ENCODE data around the gene SH3BP5. TPM values are rescaled to one million over a fixed set of nuclear protein-coding genes. Genes with fewer than 3 reads are reported as not detected.

Gene SH3BP5
- total RNA-seq (2021) (31.6 and 39.3 TPM in 2 replicates), Bru-seq, nascent RNA (percentile 75 among the genes with signal in this experiment), BruChase-seq, experiment 1, labeled RNA remaining after a 2-hour chase (percentile 61 among the genes with signal in this experiment), BruChase-seq, experiment 2, labeled RNA remaining after a 6-hour chase (percentile 68 among the genes with signal in this experiment)
- long read RNA-seq, transcript SH3BP5-202 (9 exons, 2,822 nt): major isoform, 8 of 24 reads
- long read RNA-seq, partial matches to known transcripts: 3 of 24 reads
- long read RNA-seq, other reads (novel, unspliced or antisense): 13 of 24 reads

- BruUV-seq (replicated peaks): TSS peak; percentile 54
- intact Hi-C loops (cut with micrococcal nuclease; ENCODE audit: unreplicated experiment): loop anchor here (1.0 to 2.0 kb wide), 2 partner anchors 46 to 64 kb away; no protein-coding TSS in a partner anchor
- H3K27ac ChIP-seq: peak within 1 kb of the TSS; percentile 43; the same call in 1 of the 2 replicates
- DNase-seq: peak; percentile 36 to 76
- peaks cover 68% of the 10 kb centered on the region for H3K4me1 ChIP-seq (replicated peaks; ENCODE audit: insufficient read depth)
- no peaks in the 10 kb centered on the region for H4K20me1 ChIP-seq (ENCODE audit: insufficient read depth)
- H3K27me3 ChIP-seq (ENCODE audit: insufficient read depth, low read depth): no peaks in the 10 kb centered on the region
- H2AFZ ChIP-seq: peak within 1 kb of the TSS; percentile 85
- TF ChIP-seq CTCF (conservative IDR thresholded peaks at IDR 0.05): peak; percentile 69
- no peak for TF ChIP-seq EZH2 (IDR thresholded peaks at IDR 0.05; ENCODE audit: low read depth)
- POLR2A ChIA-PET (ENCODE audit: unreplicated experiment): interaction anchor here (0.5 to 0.6 kb wide), 4 partner anchors 10 to 112 kb away, joined by 3 to 11 read pairs (median 4); no protein-coding TSS in a partner anchor
- H3K79me2 ChIP-seq (ENCODE audit: low read depth): peaks cover 36% of the 10 kb centered on the region
- H3K4me2 ChIP-seq: peak within 1 kb of the TSS; percentile 95
- H3K9me3 ChIP-seq (ENCODE audit: insufficient read depth, low read depth): no peaks in the 10 kb centered on the region
- no peaks in the 10 kb centered on the region for H3K9me2 ChIP-seq (ENCODE audit: insufficient read depth)
- CTCF ChIA-PET: interaction anchor here (0.6 to 1.9 kb wide), 4 partner anchors 15 to 216 kb away, joined by 3 to 10 read pairs (median 5); no protein-coding TSS in a partner anchor
- no peaks in the 10 kb centered on the region for H3K36me3 ChIP-seq (ENCODE audit: low read depth)
- peaks cover 17% of the 10 kb centered on the region for H3F3A ChIP-seq (ENCODE audit: insufficient read depth, low read depth)
- peak within 1 kb of the TSS; percentile 95 for H3K4me3 ChIP-seq
Observed at GRCh38 chr3:15332405-15333098, at the start of gene SH3BP5. Gene SH3BP5 (minus strand): TSS chr3:15332586. CDS start chr3:15332408, 178 bp downstream.

GRCh38 chr3:15380980-15381890 lies 48.8 kb upstream of the SH3BP5 start:
- no peak overlapping the region for H2AFZ ChIP-seq

More at GRCh38 chr3:15380980-15381890, 48.8 kb upstream of the SH3BP5 start:
- H3K4me3 ChIP-seq: no peak overlapping the region
- intact Hi-C loops (cut with micrococcal nuclease; ENCODE audit: unreplicated experiment): no loop called here
- no TSS peak for BruUV-seq (replicated peaks)
- H3K79me2 ChIP-seq (ENCODE audit: low read depth): no peaks in the 10 kb centered on the region
- POLR2A ChIA-PET (ENCODE audit: unreplicated experiment): no interaction called here
- no peak for DNase-seq
- H3K9me2 ChIP-seq (ENCODE audit: insufficient read depth): no peaks in the 10 kb centered on the region
- H3K36me3 ChIP-seq (ENCODE audit: low read depth): no peaks in the 10 kb centered on the region
- H3K4me1 ChIP-seq (replicated peaks; ENCODE audit: insufficient read depth): peaks cover 5% of the 10 kb centered on the region
- TF ChIP-seq CTCF (conservative IDR thresholded peaks at IDR 0.05): no peak
- TF ChIP-seq EZH2 (IDR thresholded peaks at IDR 0.05; ENCODE audit: low read depth): no peak
- CTCF ChIA-PET: interaction anchor here (0.7 to 0.9 kb wide), 2 partner anchors 92 to 113 kb away, joined by 6 to 7 read pairs; no protein-coding TSS in a partner anchor
- no peak overlapping the region for H3K27ac ChIP-seq
- H4K20me1 ChIP-seq (ENCODE audit: insufficient read depth): no peaks in the 10 kb centered on the region
- H3F3A ChIP-seq (ENCODE audit: insufficient read depth, low read depth): peaks cover 8% of the 10 kb centered on the region; the same call in 1 of the 2 replicates
- no peaks in the 10 kb centered on the region for H3K27me3 ChIP-seq (ENCODE audit: insufficient read depth, low read depth)
- H3K9me3 ChIP-seq (ENCODE audit: insufficient read depth, low read depth): peaks cover 8% of the 10 kb centered on the region; the same call in 1 of the 2 replicates
- H3K4me2 ChIP-seq: no peak overlapping the region
